Erythroblast (primary cell): ENCODE results near the gene NOL3.

Experiments used
- GATA1 ChIP-seq: IDR thresholded peaks from 2 replicates; pipeline ENCODE4 v1.6.1; 2011; ENCODE audit warnings: low read depth, mild to moderate bottlenecking, control low read depth, low read length, moderate library complexity
- POLR2A ChIP-seq: IDR thresholded peaks from 2 replicates; pipeline ENCODE4 v1.6.1; 2011; ENCODE audit warnings: mild to moderate bottlenecking, low read length

DNA sequence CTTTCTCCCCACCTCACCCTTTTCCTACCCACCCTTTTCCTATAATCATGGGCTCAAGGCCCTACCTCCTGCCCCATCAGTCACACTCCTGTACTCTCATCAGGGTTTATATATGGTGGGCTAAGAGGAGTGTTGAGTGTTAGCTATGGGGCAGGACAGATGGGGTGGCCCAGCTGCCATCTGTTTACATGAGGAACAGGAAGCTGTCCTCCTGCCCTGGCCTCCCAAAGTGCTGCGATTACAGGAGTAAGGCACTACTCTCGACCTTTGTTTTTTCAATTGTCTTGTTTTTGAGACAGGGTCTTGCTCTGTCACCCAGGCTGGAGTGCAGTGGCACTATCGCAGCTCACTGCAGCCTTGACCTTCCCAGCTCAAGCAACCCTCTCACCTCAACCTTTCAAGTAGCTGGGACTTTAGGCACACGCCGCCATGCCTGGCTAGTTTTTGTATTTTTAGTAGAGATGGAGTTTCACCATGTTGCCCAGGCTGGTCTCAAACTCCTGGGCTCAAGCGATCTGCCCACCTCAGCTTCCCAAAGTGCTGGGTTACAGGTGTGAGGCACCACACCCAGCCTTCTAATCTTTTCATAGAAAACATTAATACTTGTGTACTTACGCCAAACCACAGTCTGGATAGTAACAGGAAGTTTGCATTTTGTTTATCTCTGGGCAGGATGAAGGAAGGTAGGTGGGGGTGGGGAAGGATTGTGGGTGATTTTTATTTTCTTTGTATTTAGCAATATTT is 12.3 kb upstream of the NOL3 start:
- TF ChIP-seq POLR2A (no peak), GATA1 (no peak)
